CD8-positive, alpha-beta memory T cell (primary cell): ENCODE measurements around the gene ZFPM1. TPM values are rescaled to one million over a fixed set of nuclear protein-coding genes. Genes with fewer than 3 reads are reported as not detected.
A peak's percentile ranks its signal among the peaks of the same experiment; 100 is the strongest.

ENCODE experiments used
- CTCF ChIA-PET: fragments of 350-600 bp; sonication (Branson Sonifier 250); formaldehyde crosslinking; loops from one replicate; lab custom pipeline; 2021; ENCODE audit warnings: antibody characterized with exemption; lab: Charles Lee
- POLR2A ChIA-PET: fragments of 350-600 bp; sonication (Branson Sonifier 250); formaldehyde crosslinking; loops from one replicate; lab custom pipeline; 2021; ENCODE audit warnings: antibody characterized with exemption; lab: Charles Lee
- DNase-seq, 5 donors: peaks; one replicate each; pipeline versions ENCODE4 v3.0.0 to v3.0.0-alpha.2; 2020 to 2022; ENCODE audit warnings: mixed read lengths in 1 of 5
- H3K27ac ChIP-seq: one replicate; pipeline ENCODE4 v1.7.0; 2013; ENCODE audit warnings: low read depth, mild to moderate bottlenecking, low read length, moderate library complexity
- H3K27me3 ChIP-seq: 2 replicates; pipeline ENCODE4 v1.7.0; 2013; ENCODE audit warnings: low read length, mild to moderate bottlenecking; ENCODE audit not compliant: insufficient read depth, poor library complexity, severe bottlenecking
- H3K36me3 ChIP-seq: 2 replicates; pipeline ENCODE4 v1.7.0; 2013; ENCODE audit warnings: mild to moderate bottlenecking, low read length, moderate library complexity; ENCODE audit not compliant: insufficient read depth
- H3K4me1 ChIP-seq: 2 replicates; pipeline ENCODE4 v1.7.0; 2013; ENCODE audit warnings: mild to moderate bottlenecking, low read length, moderate library complexity; ENCODE audit not compliant: insufficient read depth
- H3K4me3 ChIP-seq: 2 replicates; pipeline ENCODE4 v1.7.0; 2013; ENCODE audit warnings: mild to moderate bottlenecking, low read length
- H3K9me3 ChIP-seq: 2 replicates; pipeline ENCODE4 v1.7.0; 2013; ENCODE audit warnings: mild to moderate bottlenecking, low read length
- H3K27ac Mint-ChIP-seq, 8 donors: one replicate each; pipeline ENCODE4 v1.8.0; 2020 to 2021; ENCODE audit warnings: mixed read lengths in 8 of 8, mild to moderate bottlenecking in 6 of 8, inconsistent platforms in 3 of 8, moderate library complexity in 3 of 8
- H3K27me3 Mint-ChIP-seq, 2 donors: one replicate each; pipeline ENCODE4 v1.8.0; 2020 to 2021; ENCODE audit warnings: mixed read lengths in 2 of 2, mild to moderate bottlenecking in 1 of 2, moderate library complexity in 1 of 2
- H3K36me3 Mint-ChIP-seq, 3 donors: one replicate each; pipeline ENCODE4 v1.8.0; 2020 to 2021; ENCODE audit warnings: mixed read lengths in 3 of 3, inconsistent platforms in 1 of 3, mild to moderate bottlenecking in 1 of 3
- H3K4me1 Mint-ChIP-seq, 3 donors: one replicate each; pipeline ENCODE4 v1.8.0; 2020 to 2021; ENCODE audit warnings: mixed read lengths in 3 of 3, inconsistent platforms in 1 of 3, mild to moderate bottlenecking in 1 of 3
- H3K4me3 Mint-ChIP-seq, 7 donors: one replicate each; pipeline ENCODE4 v1.8.0; 2020 to 2021; ENCODE audit warnings: mixed read lengths in 7 of 7, mild to moderate bottlenecking in 6 of 7, moderate library complexity in 4 of 7, inconsistent platforms in 2 of 7
- H3K9me3 Mint-ChIP-seq, 5 donors: one replicate each; pipeline ENCODE4 v1.8.0; 2020 to 2022; ENCODE audit warnings: mixed read lengths in 5 of 5, mild to moderate bottlenecking in 3 of 5, moderate library complexity in 2 of 5, inconsistent platforms in 1 of 5
- polyA plus RNA-seq: library from polyadenylated mRNA; unstranded; fragments of 300-500 nt; fragmentation: Illumina TruSeq; gene quantifications from one replicate; pipeline ENCODE4 v1.2.3, GENCODE V29; 2021
- total RNA-seq, 2 experiments: library from RNA; stranded (reverse); gene quantifications; one replicate each; pipeline ENCODE4 v1.2.3, GENCODE V29; 2021

The ZFPM1 gene
- total and polyA plus RNA-seq, 3 experiments from 2014 or later = 0.71 to 16.7 (median 15.5) TPM

- no peaks in the 10 kb centered on the region for H3K27me3 Mint-ChIP-seq
- no peak overlapping the region for H3K4me3 ChIP-seq
- no peaks in the 10 kb centered on the region for H3K27me3 ChIP-seq
- H3K27ac Mint-ChIP-seq = peak overlapping the region in 4 of 8 donors; percentile 21 to 54 (median 52)
- H3K4me1 ChIP-seq = no peaks in the 10 kb centered on the region
- H3K4me1 Mint-ChIP-seq = peaks cover 37 to 65% (median 55%) of the 10 kb centered on the region in 3 donors
- H3K4me3 Mint-ChIP-seq = peak overlapping the region in 1 of 7 donors; percentile 23
- peaks cover 0 to 82% (median 18%) of the 10 kb centered on the region in 3 donors for H3K36me3 Mint-ChIP-seq
- ChIA-PET CTCF (no interaction called here), POLR2A (interaction anchor here (1.6 kb wide), 1 partner anchor 37 kb away, joined by 14 read pairs; no protein-coding TSS in a partner anchor)
- H3K9me3 Mint-ChIP-seq = no peaks in the 10 kb centered on the region
- no peak overlapping the region for H3K27ac ChIP-seq
- H3K9me3 ChIP-seq = no peaks in the 10 kb centered on the region
- H3K36me3 ChIP-seq = peaks cover 39% of the 10 kb centered on the region
- DNase-seq = no peak
Measured at GRCh38 chr16:88582912-88583575, 130.0 kb downstream of the ZFPM1 start.

- no peak for DNase-seq
- Mint-ChIP-seq H3K9me3 (no peaks in the 10 kb centered on the region), H3K36me3 (peaks cover 0 to 82% (median 16%) of the 10 kb centered on the region in 3 donors), H3K4me1 (peaks cover 43 to 65% (median 59%) of the 10 kb centered on the region in 3 donors), H3K4me3 (no peak overlapping the region), H3K27ac (peak overlapping the region in 3 of 8 donors; percentile 4 to 62 (median 14)), H3K27me3 (no peaks in the 10 kb centered on the region)
- ChIA-PET CTCF (interaction anchor here (0.9 to 1.8 kb wide), 2 partner anchors 10 to 12 kb away, joined by 3 to 4 read pairs; no protein-coding TSS in a partner anchor), POLR2A (no interaction called here)
- Histone ChIP-seq H3K27me3 (no peaks in the 10 kb centered on the region), H3K27ac (no peak overlapping the region), H3K9me3 (no peaks in the 10 kb centered on the region), H3K36me3 (peaks cover 38% of the 10 kb centered on the region), H3K4me3 (no peak overlapping the region), H3K4me1 (no peaks in the 10 kb centered on the region)
Measured at GRCh38 chr16:88584676-88585075, 131.6 kb downstream of the ZFPM1 start.

GRCh38 chr16:88585269-88585668, 132.2 kb downstream of the ZFPM1 start:
- Histone ChIP-seq H3K27me3 (no peaks in the 10 kb centered on the region), H3K4me1 (no peaks in the 10 kb centered on the region), H3K4me3 (no peak overlapping the region), H3K9me3 (no peaks in the 10 kb centered on the region), H3K27ac (no peak overlapping the region), H3K36me3 (peaks cover 40% of the 10 kb centered on the region)
- H3K4me3 Mint-ChIP-seq = no peak overlapping the region
- peaks cover 41 to 64% (median 56%) of the 10 kb centered on the region in 3 donors for H3K4me1 Mint-ChIP-seq
- no peak for DNase-seq
- H3K27ac Mint-ChIP-seq = peak overlapping the region in 3 of 8 donors; percentile 52 to 71 (median 62)
- H3K9me3 Mint-ChIP-seq = no peaks in the 10 kb centered on the region
- CTCF ChIA-PET = interaction anchor here (0.9 to 1.8 kb wide), 2 partner anchors 11 kb away, joined by 3 to 4 read pairs; no protein-coding TSS in a partner anchor
- POLR2A ChIA-PET = no interaction called here
- peaks cover 0 to 82% (median 16%) of the 10 kb centered on the region in 3 donors for H3K36me3 Mint-ChIP-seq
- H3K27me3 Mint-ChIP-seq = no peaks in the 10 kb centered on the region

- H3K27ac Mint-ChIP-seq = peak overlapping the region in 5 of 8 donors; percentile 46 to 71 (median 52)
- no peaks in the 10 kb centered on the region for H3K27me3 Mint-ChIP-seq
- H3K27me3 ChIP-seq = no peaks in the 10 kb centered on the region
- no peaks in the 10 kb centered on the region for H3K9me3 Mint-ChIP-seq
- no peak overlapping the region for H3K27ac ChIP-seq
- no peaks in the 10 kb centered on the region for H3K9me3 ChIP-seq
- peaks cover 33 to 58% (median 48%) of the 10 kb centered on the region in 3 donors for H3K4me1 Mint-ChIP-seq
- POLR2A ChIA-PET = no interaction called here
- no peaks in the 10 kb centered on the region for H3K4me1 ChIP-seq
- H3K36me3 ChIP-seq = peaks cover 42% of the 10 kb centered on the region
- no peak overlapping the region for H3K4me3 Mint-ChIP-seq
- CTCF ChIA-PET = interaction anchor here (1.8 kb wide), 1 partner anchor 10 kb away, joined by 4 read pairs; no protein-coding TSS in a partner anchor
- no peak for DNase-seq
- H3K36me3 Mint-ChIP-seq = peaks cover 0 to 78% (median 13%) of the 10 kb centered on the region in 3 donors
- no peak overlapping the region for H3K4me3 ChIP-seq
Measured at GRCh38 chr16:88585927-88586581, 133.0 kb downstream of the ZFPM1 start.

Other genes with a start within 250 kb of the ZFPM1 start
- gene ZNF469, start 70.3 kb upstream of the ZFPM1 start, total RNA-seq = 1 to 10 TPM; 1.5 to 1.7 TPM
- gene ZNF469, start 70.3 kb upstream of the ZFPM1 start, polyA plus RNA-seq = 0.23 TPM
- gene ZC3H18, start 117.1 kb downstream of the ZFPM1 start, total RNA-seq = 100 to 1,000 TPM in 1 of 2 experiments, 10 to 100 TPM in 1; 91.4 to 102 TPM
- gene ZC3H18, start 117.1 kb downstream of the ZFPM1 start, polyA plus RNA-seq = 21.6 TPM
- under 1 TPM in 1 of 2 experiments, not detected in 1; 0.22 TPM for gene IL17C, start 185.3 kb downstream of the ZFPM1 start, total RNA-seq
- not detected for gene IL17C, start 185.3 kb downstream of the ZFPM1 start, polyA plus RNA-seq
- gene CYBA, start 197.8 kb downstream of the ZFPM1 start, total RNA-seq = 100 to 1,000 TPM; 208 to 237 TPM
- 1,129 TPM for gene CYBA, start 197.8 kb downstream of the ZFPM1 start, polyA plus RNA-seq
- gene MVD, start 209.8 kb downstream of the ZFPM1 start, total RNA-seq = 10 to 100 TPM; 58.0 to 59.7 TPM
- 25.6 TPM for gene MVD, start 209.8 kb downstream of the ZFPM1 start, polyA plus RNA-seq
- gene SNAI3, start 233.2 kb downstream of the ZFPM1 start, total RNA-seq = 1 to 10 TPM; 2.2 to 2.8 TPM
- 13.5 TPM for gene SNAI3, start 233.2 kb downstream of the ZFPM1 start, polyA plus RNA-seq